GM12801 (cell line): ENCODE data around the gene ANKMY1.

Experiments
- CTCF ChIP-seq: IDR thresholded peaks from one replicate; pipeline ENCODE4 v1.5.1; 2011; ENCODE audit warnings: control low read depth; ENCODE audit not compliant: insufficient read length; ENCODE audit errors: extremely low read depth

ANKMY1 gene

GRCh38 chr2:240462707-240463273 is 95.0 kb downstream of the ANKMY1 start:
- TF ChIP-seq CTCF = no peak

DNA sequence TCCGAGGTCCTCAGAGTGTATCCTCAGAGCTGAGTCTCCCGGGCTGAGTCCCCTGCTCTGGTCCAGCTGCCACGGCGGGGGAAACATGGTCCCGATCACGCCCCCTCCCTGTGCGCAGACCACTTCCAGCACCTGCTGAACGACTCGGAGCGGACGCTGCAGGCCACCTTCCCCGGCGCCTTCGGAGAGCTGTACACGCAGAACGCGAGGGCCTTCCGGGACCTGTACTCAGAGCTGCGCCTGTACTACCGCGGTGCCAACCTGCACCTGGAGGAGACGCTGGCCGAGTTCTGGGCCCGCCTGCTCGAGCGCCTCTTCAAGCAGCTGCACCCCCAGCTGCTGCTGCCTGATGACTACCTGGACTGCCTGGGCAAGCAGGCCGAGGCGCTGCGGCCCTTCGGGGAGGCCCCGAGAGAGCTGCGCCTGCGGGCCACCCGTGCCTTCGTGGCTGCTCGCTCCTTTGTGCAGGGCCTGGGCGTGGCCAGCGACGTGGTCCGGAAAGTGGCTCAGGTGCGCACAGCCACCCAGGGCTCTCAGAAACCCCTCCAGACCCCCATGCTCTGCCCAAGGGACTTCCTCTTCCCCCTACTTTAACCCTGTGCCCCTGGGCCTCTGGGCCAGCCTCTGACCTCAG is 95.6 kb downstream of the ANKMY1 start:
- TF ChIP-seq CTCF = no peak

DNA sequence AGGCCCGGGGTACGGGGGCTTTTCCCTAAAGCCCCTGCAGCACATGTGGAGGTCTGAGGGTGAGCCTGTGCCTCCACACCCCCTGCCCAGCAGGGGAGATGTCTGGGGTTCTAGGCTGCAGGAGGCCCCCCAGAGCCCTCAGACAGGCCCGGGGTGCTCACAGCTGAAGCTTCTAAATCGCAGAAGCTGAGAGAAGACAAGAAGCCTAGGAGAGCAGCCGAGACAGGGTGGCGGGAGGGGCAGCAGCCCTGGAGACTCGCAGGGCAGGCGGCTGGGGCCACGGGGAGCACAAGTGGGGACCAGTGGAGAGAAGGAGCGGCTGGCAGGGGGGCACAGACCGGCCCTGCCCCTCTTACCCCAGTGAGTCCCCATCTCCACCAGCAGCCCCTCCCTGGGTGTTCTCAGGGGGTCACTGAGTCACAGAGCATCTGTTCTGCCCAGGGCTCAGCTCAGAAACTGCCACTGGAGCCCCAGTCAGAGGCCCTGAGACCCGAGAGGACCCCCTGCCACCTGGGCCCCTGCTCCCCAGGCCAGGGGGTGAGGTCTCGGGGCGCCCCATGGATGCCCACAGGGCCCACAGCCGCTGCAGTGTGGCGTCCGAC is 96.2 kb downstream of the ANKMY1 start:
- TF ChIP-seq CTCF = no peak

DNA sequence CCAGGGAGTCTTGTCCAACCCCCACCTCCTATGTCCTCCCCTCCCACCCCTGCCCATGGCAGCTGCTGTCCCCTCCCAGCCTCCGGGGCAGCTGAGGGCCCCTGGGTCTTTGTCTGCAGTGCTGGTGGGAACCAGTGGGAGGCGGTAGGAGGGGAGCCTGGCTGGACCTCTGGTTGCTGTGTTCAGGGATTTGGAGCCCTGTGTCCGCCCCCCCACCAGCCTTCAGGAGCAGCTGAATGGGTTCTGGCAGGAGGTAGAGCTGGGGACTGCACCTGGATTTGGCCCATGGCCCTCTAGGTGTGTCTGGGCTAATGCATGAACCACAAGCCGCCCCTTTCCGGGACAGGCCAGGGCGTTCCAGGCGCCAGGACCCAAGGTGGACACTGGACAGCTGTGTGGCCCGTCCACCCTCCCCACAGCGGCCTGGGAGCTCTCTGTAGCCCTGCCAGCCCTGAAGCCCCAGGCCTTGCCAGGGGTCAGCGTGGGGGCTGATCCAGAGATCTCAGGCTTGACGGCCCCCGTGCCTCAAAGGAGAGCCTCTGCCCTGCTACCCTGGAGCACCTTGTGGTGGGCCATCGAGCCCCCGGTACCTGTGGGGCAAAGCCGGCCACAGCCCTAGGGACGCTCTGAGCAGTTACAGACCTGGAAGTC is 96.9 kb downstream of the ANKMY1 start:
- TF ChIP-seq CTCF = no peak

- TF ChIP-seq CTCF = no peak
Observed at GRCh38 chr2:240460253-240460711, 97.5 kb downstream of the ANKMY1 start.

- TF ChIP-seq CTCF = no peak
Observed at GRCh38 chr2:240459401-240460252, 98.2 kb downstream of the ANKMY1 start.

- TF ChIP-seq CTCF = no peak
Observed at GRCh38 chr2:240458900-240459391, 98.8 kb downstream of the ANKMY1 start.
